ENCODE data around the gene TXNRD2. TPM values are rescaled to one million over a fixed set of nuclear protein-coding genes. Genes with fewer than 3 reads are reported as not detected.

Gene TXNRD2
- total RNA-seq, 1 donor from 2014 or later: 21.3 TPM

DNA sequence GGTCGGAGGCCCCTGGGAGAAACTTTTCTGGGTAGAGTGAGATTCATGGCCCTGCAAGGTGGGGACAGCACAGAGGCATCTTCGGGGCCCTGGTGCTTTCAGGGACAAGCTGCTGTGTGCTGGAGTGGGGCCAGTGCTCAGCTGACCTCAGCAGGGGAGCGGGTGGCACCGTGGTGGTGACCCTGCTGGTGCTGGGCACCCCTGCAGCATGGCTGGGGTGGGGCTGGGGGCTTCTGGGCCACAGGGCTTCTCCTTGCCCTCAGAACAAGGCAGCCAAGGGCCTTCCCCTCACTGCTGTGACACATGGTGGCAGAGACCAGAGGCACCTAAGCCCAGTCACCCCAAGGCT is 62.0 kb downstream of the TXNRD2 start:
- intact Hi-C loops (cut with micrococcal nuclease): no loop called here

DNA sequence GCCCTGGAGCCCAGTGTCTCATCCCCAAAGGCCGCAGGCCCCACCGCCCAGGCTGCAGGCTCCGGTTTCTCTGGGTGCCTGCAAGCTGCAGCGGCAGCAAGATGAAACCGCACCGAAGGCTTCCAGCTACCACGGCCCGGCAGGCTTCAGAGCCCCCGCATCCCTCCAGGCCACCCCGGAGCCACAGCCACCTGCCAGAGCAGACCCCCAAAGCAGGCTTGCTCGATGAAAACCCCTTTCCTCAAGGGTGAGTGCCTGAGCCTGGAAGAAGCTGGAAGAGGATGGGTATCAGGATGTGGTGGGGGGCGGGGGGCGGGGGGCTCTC is 62.4 kb downstream of the TXNRD2 start:
- intact Hi-C loops (cut with micrococcal nuclease): no loop called here

DNA sequence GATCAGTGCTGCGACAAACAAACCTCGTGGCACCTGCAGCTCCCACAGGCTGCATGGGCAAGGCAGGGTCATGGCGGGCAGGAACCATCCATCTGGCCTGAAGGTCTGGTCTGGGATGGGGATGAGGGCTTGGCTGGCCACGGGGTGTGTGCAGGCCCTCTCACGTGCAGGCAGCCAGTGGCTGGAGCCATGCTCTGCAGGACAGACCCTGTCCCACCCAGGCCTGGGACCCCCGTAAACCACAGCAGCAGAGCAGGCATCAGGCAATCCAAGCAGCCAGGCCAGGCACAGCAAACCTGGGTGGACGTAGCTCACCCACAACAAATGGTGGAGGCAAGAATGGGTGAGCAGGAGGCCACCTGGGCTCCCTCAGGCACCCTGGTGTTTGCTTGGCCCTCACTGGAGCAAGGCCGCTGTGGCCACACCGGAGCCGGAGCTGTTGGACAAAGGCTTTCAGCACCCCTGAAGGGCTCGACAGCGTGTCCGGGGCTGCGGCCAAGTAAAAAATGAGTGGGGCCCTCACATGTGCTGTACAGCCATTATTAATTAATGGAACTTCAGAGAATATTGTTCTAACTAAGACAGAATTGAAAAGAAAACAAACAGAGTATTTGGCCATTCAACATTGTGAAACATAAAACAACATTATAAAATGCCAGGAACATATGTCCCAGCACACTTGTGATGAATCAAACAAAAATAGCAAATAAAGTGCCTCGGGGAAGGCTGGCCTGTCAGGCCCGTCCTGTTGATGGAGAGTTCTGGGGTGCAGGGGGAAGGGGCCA is 63.0 kb downstream of the TXNRD2 start:
- intact Hi-C loops (cut with micrococcal nuclease): no loop called here

DNA sequence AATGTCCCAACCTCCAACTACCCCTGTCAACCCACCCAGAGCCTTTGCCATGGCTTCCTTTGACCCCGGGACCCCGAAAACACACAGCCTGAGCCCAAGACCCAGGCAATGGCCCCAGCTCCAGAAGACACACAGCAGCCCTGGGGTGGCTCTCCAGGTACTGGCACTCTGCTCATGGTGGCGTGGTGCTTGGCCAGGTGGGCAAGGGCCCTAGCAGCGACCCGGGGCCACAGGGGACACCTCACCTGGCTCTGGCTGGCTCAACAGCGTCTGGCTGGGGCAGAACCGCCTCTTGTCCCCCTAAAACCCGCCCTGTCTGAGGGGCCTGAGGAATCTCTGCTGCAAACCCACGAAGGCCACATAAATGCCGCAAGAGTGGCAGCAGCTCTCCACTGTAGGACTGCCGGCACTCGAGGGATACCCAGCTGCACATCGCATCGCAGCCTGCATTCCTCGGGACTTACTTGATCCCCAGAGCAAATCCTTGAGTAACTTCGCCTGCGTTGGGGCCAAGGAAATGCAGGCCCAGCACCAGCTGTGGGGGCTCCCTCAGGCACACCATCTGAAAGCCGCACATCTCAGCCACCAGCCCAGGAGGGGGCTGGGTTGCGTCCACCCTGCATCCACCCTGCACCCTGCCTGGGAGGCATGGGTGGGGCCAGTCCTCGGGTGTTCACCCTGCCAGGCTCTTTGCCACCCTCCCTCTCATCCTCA is 63.8 kb downstream of the TXNRD2 start:
- intact Hi-C loops (cut with micrococcal nuclease): no loop called here

DNA sequence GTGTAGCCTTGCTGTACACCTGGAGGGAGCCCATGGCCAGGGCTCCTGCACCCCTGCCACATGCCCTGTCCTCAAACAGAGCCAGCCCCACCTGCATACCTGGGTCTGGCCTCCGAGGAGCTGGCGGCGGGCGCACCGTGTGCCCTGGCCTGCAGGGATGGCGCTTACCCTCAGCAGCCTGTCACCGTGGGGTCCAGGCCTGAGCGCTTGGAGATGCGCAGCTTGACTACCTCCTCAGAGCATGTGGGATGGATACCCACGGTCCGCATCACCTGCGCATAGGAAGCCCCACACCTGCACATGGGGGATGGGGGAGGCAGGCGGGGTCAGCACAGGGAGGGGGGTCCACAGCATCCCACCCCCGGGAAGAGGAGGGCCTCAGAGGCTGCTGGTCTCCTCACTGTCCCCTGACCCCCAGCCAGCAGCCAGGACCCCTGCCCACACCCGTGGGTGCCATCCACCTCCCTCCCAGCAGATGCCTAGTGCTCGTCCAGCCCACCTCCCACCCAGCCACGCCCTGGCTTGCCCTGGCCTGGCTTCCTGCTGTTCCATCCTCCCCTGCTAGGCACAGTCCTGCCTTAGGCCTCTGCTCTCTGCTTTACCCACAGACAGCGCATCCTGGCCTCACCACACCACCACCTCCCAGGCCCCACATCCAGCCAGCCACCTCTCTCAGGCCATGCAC is 64.5 kb downstream of the TXNRD2 start:
- intact Hi-C loops (cut with micrococcal nuclease): no loop called here

DNA sequence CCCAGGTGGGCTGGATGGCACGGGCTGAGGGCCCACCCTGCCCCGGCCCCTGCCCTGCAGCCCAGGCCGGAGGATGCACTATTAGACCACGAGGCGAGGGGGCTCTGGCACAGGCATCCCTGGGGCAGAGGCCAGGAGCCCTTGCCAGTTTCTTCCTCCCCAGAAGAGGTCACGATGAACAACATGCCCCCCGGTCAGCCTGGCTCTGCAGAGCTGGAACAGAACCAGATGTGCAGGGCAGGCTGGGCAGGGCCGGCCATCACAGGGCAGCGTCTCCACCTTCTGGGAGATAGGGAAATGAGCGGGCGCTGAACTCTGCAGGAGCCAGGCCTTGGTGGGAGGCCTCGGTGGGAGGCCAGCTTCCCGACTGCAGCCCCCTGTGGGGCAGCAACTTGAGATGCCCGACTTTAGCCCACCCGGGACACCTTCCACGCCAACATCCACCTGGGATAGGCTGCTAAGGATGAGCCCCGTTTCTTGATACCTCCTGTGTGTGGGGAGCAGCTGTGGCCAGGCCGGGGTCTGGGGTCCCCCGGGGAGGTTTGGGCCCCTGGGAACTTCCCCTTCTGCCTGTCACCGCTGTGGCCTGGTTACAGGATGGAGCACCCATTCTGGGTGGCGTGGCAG is 65.2 kb downstream of the TXNRD2 start:
- intact Hi-C loops (cut with micrococcal nuclease): no loop called here

DNA sequence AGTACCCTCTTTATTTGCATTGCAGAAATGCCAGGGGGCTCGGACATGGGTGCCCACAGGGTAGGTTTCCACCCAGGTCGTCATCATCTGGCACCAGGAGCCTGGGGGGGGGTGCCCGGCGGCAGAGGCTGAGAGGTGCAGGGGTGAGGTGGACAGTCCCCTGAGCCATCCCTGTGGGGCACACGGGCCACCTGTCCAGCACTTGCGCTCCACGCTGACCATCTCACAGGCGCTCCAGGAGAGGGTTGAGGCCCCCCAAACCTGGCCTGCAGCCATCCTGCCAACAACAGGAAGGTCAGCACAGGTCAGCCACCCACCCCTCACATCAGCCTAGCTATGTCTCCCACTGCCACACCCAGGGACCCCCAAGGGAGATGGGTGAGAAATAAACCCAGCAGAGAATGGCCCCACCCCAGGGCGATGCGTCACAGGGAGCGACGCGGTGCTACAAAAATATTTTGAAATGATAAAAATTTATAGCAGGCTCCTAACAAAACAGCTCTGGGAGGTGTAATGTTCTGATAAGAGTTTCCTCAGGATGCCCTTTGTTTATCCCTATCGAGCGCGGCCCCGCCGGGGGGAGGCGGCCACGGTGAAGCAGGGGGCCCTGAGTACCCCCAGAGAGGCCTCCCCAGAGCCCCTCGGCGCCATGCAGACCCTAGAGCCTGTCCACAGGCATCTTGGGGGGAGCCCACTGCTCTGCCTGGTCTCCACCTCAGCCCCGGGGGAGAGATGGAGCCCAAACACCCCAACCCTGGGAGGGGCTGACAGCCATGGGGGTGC is 65.9 kb downstream of the TXNRD2 start:
- intact Hi-C loops (cut with micrococcal nuclease): no loop called here

DNA sequence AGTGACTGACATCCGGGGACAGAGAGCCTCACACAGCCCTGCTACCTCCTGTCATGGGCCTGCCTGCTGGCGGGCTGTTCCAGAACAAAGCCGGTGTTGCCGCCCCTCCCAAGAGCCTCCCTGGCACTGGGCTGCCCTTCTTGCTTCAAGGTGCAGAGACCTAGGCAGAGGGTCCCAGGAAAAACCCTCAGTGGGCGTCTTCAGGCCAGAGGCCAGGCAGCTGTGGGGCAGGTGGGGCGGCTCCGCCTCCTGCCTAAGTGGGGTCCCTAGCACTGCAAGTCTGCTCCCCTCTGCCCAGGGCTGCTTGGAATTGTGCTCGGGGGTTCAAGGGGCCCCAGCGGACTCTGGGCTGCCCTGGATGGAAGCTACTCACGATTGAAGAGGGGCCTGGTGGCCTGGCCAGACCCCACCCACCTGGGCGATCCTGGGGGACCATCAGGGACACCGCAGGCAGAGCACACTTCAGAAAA is 66.5 kb downstream of the TXNRD2 start:
- intact Hi-C loops (cut with micrococcal nuclease): no loop called here

DNA sequence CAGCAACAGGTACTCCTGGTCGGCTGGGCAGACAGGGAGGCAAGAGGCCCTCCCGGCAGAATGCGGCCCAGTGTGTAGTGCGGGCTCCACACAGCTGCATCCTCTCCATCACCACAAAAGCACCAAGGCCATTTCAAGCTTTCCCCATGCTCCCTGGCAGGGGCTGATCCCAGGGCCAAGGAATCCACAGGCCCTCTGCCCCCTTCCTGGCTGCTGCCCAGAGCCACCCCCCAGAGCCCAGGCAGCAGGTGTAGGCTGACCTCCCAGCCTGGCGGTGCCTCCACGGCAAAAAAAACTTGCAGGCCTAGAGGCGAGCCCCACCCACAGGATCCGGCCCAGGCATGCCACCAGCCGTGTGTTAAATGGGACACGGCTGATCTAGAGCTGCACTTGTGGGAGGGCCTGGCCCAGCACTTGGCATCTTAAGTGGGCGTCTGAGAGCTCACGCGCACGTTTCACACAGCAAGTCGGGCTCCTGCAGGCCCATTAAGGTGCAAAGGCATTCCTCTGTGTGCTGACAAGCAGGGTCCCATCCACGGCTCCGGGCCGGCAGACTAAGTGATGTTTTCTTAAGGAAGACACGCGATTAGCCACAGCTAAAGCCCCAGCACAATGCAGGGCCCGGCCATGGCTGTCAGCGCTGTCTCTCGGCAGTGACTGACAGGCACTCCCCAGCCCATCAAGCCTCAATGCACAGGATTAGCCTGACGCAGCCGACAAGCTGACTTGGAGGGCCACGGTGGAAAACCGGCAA is 67.1 kb downstream of the TXNRD2 start:
- intact Hi-C loops (cut with micrococcal nuclease): no loop called here

DNA sequence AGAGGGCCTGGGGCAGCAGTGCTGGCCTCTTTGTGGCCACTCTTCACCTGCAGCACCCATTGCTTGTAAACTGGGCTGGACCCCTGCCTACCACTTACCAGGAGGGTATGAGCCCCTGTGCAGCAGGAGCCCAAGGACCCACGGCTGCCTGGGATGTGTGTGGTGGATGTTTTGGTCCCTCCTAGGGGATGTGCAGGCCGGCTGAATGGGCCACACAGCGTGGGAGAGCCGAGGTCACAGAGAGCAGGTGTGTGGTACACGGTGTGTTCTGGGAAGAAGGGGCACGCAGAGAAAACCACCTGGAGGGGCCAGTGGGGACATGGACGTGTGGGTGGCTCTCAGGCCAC is 67.7 kb downstream of the TXNRD2 start:
- intact Hi-C loops (cut with micrococcal nuclease): no loop called here

DNA sequence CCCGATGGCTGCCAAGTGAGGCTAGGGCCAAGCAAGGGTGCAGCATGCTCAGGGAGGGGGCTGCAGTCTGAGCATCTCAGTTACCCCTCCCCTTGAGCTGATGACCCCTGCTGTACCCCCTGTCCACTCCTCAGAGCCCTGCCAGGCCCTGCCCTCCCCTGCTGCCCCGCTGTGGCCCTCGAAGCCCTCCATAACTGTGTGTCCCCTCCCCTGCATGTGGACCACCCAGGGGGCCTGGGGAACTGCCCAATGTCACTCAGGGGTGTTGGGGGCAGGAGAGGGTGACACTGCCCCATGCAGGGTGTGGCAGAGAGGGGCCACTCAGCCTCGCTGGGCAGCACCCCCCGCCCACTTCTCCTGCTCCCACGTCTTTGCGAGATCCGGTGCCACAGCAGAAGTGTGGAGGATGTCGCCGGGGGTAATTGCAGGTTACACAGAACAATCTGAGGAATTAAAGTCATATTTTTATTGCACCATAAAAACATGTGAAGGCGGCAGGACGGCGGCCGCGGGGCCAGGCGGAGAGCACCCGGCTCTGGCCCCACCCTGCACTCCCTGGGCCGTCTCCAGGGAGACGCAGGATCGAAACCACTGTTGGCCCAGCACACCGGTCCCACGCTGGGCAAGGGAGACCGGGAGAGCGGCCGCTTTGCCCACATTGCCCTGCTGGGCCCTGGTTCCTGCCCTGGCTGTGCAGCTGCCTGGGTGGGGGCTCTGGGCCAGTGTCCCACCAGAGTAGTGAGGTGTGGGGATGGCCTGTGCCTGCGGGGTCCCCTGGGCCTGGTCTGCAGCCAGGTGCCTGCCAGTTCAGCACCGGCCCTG is 68.3 kb downstream of the TXNRD2 start:
- intact Hi-C loops (cut with micrococcal nuclease): no loop called here

DNA sequence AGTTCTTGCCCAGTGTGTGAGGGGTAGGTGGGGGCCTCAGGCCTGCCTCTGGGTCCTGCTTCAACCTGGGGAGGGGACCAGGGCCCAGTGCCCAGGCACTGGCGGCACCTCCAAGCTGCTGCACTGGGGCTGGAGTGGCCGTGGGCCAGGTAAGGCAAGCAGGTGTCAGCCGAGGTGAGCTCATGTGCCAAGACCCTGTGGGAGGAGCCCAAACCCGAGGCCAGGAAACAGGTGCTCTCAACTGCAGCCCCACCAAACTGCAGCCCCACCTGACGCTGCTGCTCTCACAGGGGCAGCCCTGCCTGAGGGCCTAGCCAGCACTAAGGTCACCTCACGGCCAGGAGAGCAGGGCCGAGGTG is 68.9 kb downstream of the TXNRD2 start:
- intact Hi-C loops (cut with micrococcal nuclease): no loop called here

DNA sequence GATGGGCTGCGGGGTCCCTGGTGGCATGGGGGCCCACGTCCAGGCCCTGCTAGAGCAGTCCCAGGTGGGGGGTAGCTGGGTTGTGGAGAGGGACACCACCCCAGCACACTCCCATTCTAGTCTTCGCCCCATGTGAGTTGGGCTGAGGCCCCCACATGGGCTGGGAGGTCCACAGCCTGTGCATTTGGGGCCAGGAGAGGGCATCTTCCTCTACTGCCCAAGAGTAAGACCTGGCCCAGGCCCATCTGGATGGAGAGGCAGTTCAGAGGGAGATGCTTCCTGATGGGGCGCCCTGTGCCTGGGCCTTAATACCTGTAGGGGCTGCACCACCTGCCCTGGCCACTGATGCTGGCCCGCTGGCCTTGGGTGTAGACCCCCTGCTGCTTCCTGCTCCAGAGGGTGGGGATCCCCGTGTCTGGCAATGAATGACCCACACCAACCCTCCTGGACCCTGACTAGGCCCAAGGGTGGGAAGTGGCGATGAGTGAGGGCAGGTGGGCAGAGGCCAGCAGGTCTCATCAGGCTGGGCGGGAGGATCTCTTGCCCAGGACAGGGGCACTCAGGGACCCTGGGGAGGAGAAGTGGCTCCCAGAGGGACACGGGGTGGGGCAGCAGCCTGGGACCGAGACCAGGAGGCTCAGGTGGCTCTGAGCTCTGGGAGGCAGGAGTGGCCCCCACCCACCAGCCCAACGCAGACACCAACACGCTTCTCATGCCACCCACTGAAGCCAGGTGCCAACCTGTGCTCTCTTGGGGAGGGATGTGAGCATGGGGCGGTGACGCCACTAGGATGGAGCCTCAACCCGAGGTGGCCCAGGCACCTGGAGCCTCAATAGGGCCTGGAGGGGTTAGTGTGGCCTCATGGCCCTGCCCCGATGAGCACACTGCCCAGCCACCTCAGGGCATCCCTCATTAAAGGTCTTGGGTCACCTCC is 69.5 kb downstream of the TXNRD2 start:
- intact Hi-C loops (cut with micrococcal nuclease): no loop called here

DNA sequence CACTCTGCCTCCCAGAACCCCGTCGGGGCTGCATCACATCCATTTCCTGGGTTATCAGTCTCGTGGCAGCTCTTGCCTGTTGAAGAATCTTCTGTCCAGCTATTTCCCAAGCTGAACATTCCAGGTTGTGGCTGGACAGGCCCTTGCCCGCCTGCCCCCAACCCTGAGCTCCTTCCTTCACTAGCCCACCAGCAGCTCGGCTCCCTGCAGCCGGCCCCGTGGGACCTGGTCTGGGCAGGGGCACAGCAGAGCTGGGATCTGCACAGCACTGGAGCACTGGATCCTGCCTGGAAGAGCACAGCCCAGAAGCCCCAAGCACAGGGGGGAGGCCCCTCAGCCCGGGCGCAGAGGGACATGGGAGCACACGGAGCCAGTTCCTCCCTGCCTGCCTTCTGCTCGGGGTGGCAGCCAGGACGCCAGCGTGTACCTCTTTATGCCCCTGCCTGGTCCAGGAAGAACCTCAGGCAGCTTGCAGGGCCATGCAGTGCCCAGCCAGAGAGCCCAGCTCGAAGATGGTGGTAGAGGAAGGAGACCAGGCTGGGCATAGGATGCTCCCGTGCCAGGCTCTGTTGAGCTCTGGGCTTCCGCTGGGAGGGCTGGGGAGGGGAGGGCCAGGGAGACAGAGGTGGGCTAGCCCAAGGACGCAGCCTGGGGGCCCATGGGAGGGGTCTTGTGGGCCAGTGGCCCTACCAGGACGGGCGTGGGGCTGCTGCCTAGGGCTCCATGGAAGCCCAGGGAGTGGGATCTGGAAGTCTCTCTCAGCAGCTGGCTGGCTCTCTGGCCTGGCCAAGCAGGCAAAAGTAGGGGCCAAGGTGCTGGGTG is 70.4 kb downstream of the TXNRD2 start:
- intact Hi-C loops (cut with micrococcal nuclease): no loop called here

DNA sequence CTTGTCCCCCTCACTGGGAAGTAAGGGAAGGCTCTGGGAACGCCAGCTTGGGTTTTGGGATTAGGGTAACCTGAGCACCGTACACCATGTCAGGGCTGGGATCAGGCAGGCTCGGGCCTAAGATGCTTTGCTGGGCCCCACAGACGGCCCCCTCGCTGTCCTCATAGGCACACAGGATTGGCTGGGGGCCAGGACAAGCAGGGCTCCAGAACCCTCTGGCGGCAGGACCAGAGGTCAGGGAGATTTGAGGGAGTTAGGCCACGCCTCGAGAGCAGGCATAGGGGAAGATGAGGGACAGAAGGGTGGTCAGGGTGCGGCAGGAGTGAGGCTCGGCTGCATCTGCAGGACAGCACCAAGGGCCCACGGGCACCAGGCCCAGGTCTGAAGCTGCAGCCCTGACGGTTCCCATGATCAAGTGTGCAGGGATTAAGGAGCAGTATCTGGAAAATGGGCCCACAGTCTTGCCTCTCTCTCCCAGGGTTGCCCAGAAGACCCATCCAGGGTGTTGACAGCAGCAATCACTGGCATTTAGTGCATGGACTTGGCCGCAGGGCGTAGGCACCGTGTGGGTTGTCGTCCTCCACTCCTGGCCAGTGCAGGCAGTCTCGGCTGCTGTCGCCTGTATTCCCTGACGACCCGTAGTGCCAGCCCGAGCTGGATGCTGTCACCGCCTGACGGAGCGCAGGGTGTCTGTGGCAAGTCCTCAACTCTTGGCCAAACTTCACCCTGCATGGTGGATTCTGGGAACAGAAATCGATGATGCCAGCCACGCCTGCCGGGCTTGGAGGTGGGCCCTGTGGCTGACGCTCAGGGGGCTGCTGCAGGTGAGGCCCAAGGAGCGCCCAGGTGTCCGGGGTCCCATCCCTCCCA is 71.2 kb downstream of the TXNRD2 start:
- intact Hi-C loops (cut with micrococcal nuclease): no loop called here

DNA sequence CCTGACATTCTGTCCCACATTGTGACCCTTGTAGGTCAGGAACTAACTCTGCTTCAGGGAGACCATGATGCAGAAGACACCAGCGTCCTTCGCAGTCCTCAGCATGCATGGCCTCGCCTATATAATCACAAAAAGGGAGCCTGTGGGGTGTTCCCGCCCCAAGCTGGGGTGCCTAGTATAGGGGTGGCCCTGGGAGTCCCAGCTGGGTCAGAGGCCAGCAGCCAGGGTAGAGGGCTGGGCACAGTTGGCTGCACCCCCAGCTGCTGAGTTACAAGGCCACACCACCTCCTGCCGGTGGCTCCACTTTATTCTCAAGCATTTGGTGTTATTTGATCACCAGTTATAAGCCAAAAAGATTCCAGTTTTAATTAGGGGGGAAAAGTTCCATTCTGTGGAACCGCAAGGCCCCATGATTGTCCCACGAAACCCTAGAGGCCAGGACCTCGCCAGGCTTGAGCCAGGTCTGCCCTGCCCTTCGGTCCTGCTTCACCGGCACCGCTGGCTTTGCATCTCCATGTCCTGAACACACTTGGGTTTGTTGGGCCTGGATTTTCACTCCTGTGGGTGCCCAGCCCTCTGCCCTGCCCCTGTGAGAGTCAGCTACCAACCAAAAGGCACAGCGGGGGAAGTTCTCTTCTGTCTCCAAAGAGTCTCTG is 72.0 kb downstream of the TXNRD2 start:
- intact Hi-C loops (cut with micrococcal nuclease): no loop called here
